Keratinocyte (primary cell): ENCODE measurements around the gene ALS2. TPM values are rescaled to one million over a fixed set of nuclear protein-coding genes. Genes with fewer than 3 reads are reported as not detected.

Source experiments
- DNase-seq: peaks from one replicate; pipeline ENCODE4 v3.0.0-alpha.2; 2011; ENCODE audit warnings: low read depth, missing footprints, low spot score
- FAIRE-seq: peaks from 2 replicates; lab custom pipeline; 2011; peaks lifted over from hg19 to GRCh38; lab: Jason Lieb, UNC
- H2AFZ ChIP-seq: 2 replicates; pipeline ENCODE4 v1.6.0; 2012; ENCODE audit warnings: low read length, control low read depth, inconsistent platforms; ENCODE audit not compliant: control insufficient read depth
- H3K27ac ChIP-seq: 2 replicates; pipeline ENCODE4 v1.5.1; 2011; ENCODE audit warnings: low read length; ENCODE audit not compliant: control insufficient read depth, insufficient read depth
- H3K27me3 ChIP-seq: 3 replicates; pipeline ENCODE4 v1.6.0; 2011; ENCODE audit warnings: low read length; ENCODE audit not compliant: control insufficient read depth, insufficient read depth; ENCODE audit errors: extremely low read depth
- H3K36me3 ChIP-seq, 2 experiments: 2 replicates in 1 of 2; 3 replicates in 1 of 2; pipeline ENCODE4 v1.5.1; 2011; ENCODE audit warnings: low read length in 2 of 2, mild to moderate bottlenecking in 1 of 2; ENCODE audit not compliant: control insufficient read depth in 2 of 2, insufficient read depth in 2 of 2; ENCODE audit errors: extremely low read depth in 1 of 2
- H3K4me1 ChIP-seq: 3 replicates; pipeline ENCODE4 v1.5.1; 2011; ENCODE audit warnings: low read length; ENCODE audit not compliant: control insufficient read depth, insufficient read depth; ENCODE audit errors: extremely low read depth
- H3K4me2 ChIP-seq: 3 replicates; pipeline ENCODE4 v1.6.0; 2011; ENCODE audit warnings: low read depth, low read length; ENCODE audit not compliant: control insufficient read depth, insufficient read depth; ENCODE audit errors: extremely low read depth
- H3K4me3 ChIP-seq, 3 experiments: fragments of 200-600 bp in 1 of 3; sonication (generic) in 1 of 3; 2 replicates in 2 of 3; 3 replicates in 1 of 3; pipeline ENCODE4 v1.5.1; 2011 to 2016; ENCODE audit warnings: low read length in 3 of 3, mild to moderate bottlenecking in 3 of 3, control low read depth in 2 of 3, inconsistent platforms in 1 of 3, low read depth in 1 of 3, mixed read lengths in 1 of 3, mixed run types in 1 of 3, moderate library complexity in 1 of 3; ENCODE audit not compliant: control insufficient read depth in 2 of 3, insufficient read depth in 2 of 3; ENCODE audit errors: extremely low read depth in 1 of 3
- H3K79me2 ChIP-seq: 2 replicates; pipeline ENCODE4 v1.6.0; 2012; ENCODE audit warnings: low read length; ENCODE audit not compliant: control insufficient read depth, insufficient read depth
- H3K9ac ChIP-seq: 3 replicates; pipeline ENCODE4 v1.6.0; 2011; ENCODE audit warnings: low read length; ENCODE audit not compliant: control insufficient read depth, insufficient read depth; ENCODE audit errors: extremely low read depth
- H3K9me1 ChIP-seq: 3 replicates; pipeline ENCODE4 v1.6.0; 2011; ENCODE audit warnings: low read length; ENCODE audit not compliant: control insufficient read depth, insufficient read depth; ENCODE audit errors: extremely low read depth
- H3K9me3 ChIP-seq: 2 replicates; pipeline ENCODE4 v1.5.1; 2012; ENCODE audit warnings: low read depth, low read length; ENCODE audit not compliant: control insufficient read depth
- H4K20me1 ChIP-seq: 3 replicates; pipeline ENCODE4 v1.6.0; 2011; ENCODE audit warnings: low read length; ENCODE audit not compliant: control insufficient read depth, insufficient read depth; ENCODE audit errors: extremely low read depth
- EZH2 ChIP-seq: IDR thresholded peaks from one replicate; pipeline ENCODE4 v1.6.1; 2012; ENCODE audit warnings: inconsistent platforms, mild to moderate bottlenecking, low read length, moderate library complexity
- dilution Hi-C: fragments of 300-500 bp; cut with MboI; formaldehyde crosslinking; loops from one replicate; pipeline ENCODE4 v1.7.0; 2020; ENCODE audit warnings: low sequenced_read_pairs; ENCODE audit not compliant: extremely low pct_ligation_motif_present
- polyA plus RNA-seq, 5 experiments: library from polyadenylated mRNA; depleted of rRNA in 3 of 5; stranded (reverse) in 3 of 5; stranded (forward) in 1 of 5; unstranded in 1 of 5; fragments of >200 nt; gene quantifications; 1 replicate in 1 of 5; 2 replicates in 3 of 5; 3 replicates in 1 of 5; pipeline versions ENCODE4 v1.2.1 to v1.2.3, GENCODE V29; 2011 to 2012; ENCODE audit warnings: missing spikeins in 2 of 5, low read depth in 1 of 5, low replicate concordance in 1 of 5
- TF ChIP-seq, protein P1 (sequence below), 3 experiments: IDR thresholded peaks in 1 of 3; conservative IDR thresholded peaks in 1 of 3; optimal IDR thresholded peaks in 1 of 3; 2 replicates in 2 of 3; 3 replicates in 1 of 3; pipeline versions ENCODE3 to v1.5.1; 2011; ENCODE audit warnings: low read length in 3 of 3, mild to moderate bottlenecking in 3 of 3, moderate library complexity in 2 of 3, control low read depth in 1 of 3, inconsistent platforms in 1 of 3; ENCODE audit not compliant: insufficient read depth in 2 of 3; ENCODE audit errors: extremely low read depth in 1 of 3

Gene ALS2
- polyA plus RNA-seq, 1 donor (not counting 4 experiments of a cell fraction or from before 2014, with no cell fraction given) = 25.8 TPM

DNA sequence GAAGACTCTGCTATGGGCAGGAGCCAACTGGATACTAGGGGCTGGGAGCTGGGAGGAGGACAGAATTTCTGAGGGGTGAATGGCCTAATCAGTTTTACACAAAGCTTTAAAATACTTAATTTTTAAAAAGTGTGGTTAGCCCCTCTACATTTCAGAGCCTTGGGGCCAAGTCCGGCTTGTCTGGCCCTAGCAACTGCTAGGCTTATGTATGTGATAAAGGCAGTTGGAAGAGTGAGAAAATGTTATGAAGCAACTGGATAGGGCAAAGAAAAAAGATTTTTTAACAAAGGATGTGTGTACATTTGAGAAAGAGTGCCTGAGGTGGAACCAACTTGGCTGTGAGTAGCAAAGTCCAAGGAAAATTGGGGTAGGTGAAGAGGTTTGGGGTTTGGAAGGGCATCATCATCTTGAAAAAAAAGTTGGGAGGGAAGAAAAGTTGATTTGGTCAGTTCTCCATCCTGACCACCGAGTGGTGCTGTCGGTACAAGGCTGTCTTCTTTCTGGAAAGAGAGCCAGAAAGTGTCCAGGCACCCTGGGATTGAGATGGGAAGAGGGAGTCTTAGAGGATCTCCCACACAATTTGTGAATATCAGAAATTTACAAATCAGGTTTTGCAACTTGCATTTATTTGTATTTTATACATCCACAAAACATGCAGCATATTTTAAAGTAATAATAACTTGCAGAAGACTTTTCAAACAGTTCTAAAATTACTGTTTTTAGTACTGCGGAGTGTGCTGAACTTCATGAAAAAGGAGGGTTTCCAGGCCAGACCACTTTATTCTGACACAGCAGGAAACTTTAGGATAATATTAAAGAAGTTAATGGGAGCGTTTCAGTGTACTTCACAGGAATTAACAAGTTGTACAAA lies 15.1 kb upstream of the ALS2 start:
- Histone ChIP-seq H3K27me3 (no peaks in the 10 kb centered on the region), H3K79me2 (no peaks in the 10 kb centered on the region), H3K9me1 (no peaks in the 10 kb centered on the region), H3K9me3 (no peaks in the 10 kb centered on the region), H3K4me3 (no peak overlapping the region), H4K20me1 (no peaks in the 10 kb centered on the region), H3K27ac (no peak overlapping the region), H3K9ac (no peak overlapping the region), H3K4me1 (peaks cover 21% of the 10 kb centered on the region), H3K36me3 (no peaks in the 10 kb centered on the region), H2AFZ (no peak overlapping the region), H3K4me2 (no peak overlapping the region)
- dilution Hi-C loops = no loop called here
- no peak for TF ChIP-seq EZH2
- TF ChIP-seq, protein P1, sequence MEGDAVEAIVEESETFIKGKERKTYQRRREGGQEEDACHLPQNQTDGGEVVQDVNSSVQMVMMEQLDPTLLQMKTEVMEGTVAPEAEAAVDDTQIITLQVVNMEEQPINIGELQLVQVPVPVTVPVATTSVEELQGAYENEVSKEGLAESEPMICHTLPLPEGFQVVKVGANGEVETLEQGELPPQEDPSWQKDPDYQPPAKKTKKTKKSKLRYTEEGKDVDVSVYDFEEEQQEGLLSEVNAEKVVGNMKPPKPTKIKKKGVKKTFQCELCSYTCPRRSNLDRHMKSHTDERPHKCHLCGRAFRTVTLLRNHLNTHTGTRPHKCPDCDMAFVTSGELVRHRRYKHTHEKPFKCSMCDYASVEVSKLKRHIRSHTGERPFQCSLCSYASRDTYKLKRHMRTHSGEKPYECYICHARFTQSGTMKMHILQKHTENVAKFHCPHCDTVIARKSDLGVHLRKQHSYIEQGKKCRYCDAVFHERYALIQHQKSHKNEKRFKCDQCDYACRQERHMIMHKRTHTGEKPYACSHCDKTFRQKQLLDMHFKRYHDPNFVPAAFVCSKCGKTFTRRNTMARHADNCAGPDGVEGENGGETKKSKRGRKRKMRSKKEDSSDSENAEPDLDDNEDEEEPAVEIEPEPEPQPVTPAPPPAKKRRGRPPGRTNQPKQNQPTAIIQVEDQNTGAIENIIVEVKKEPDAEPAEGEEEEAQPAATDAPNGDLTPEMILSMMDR (optimal IDR thresholded peaks at IDR 0.05 in 1 of 3, IDR thresholded peaks at IDR 0.05 in 1 of 3, conservative IDR thresholded peaks at IDR 0.05 in 1 of 3; ENCODE audit: extremely low read depth in 1 of 3, insufficient read depth in 2 of 3, low read length in 3 of 3) = peak; percentile 81 to 85 (median 84)
- FAIRE-seq = peak; percentile 83
- DNase-seq = no peak

DNA sequence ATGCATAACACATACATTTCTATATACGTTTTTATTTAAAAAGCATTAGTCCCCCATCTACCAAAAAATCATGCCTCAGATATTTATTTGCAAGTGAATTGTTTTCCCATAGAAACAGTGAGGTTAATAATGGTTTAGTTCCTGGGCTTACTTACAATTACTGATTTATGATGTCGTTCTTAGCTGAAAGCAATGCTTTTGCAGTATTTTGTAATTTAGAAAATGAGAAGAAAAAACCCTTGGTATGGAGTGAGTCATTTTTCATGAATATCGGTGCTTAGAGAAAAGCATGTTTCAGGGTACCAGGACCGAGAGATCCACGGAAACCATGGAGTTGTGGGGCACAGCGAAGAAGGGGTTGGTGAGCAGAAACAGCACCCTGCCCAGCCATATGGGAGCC lies 13.6 kb upstream of the ALS2 start:
- DNase-seq = no peak
- Histone ChIP-seq H3K79me2 (no peaks in the 10 kb centered on the region), H2AFZ (no peak overlapping the region), H3K4me1 (peaks cover 21% of the 10 kb centered on the region), H3K36me3 (no peaks in the 10 kb centered on the region), H4K20me1 (no peaks in the 10 kb centered on the region), H3K27me3 (no peaks in the 10 kb centered on the region), H3K27ac (no peak overlapping the region), H3K9me3 (no peaks in the 10 kb centered on the region), H3K4me3 (no peak overlapping the region), H3K9me1 (no peaks in the 10 kb centered on the region), H3K4me2 (no peak overlapping the region), H3K9ac (no peak overlapping the region)
- dilution Hi-C loops = no loop called here
- TF ChIP-seq, protein P1 (optimal IDR thresholded peaks at IDR 0.05 in 1 of 3, IDR thresholded peaks at IDR 0.05 in 1 of 3, conservative IDR thresholded peaks at IDR 0.05 in 1 of 3; ENCODE audit: extremely low read depth in 1 of 3, insufficient read depth in 2 of 3, low read length in 3 of 3) = no peak
- no peak for TF ChIP-seq EZH2
- no peak for FAIRE-seq
